NCI-H226 (cell line): ENCODE results near the gene NAT10.
"Not testable (repeated sequence)": the region's sequence is repeated elsewhere in the genome, so short reads cannot be mapped to it uniquely, and the experiment has no call there.

Experiments
- DNase-seq: peaks from one replicate; pipeline ENCODE4 v3.0.0-alpha.2; 2015

NAT10 gene

GRCh38 chr11:34169686-34170085 is 64.3 kb downstream of the NAT10 start:
- DNase-seq, result no peak

DNA sequence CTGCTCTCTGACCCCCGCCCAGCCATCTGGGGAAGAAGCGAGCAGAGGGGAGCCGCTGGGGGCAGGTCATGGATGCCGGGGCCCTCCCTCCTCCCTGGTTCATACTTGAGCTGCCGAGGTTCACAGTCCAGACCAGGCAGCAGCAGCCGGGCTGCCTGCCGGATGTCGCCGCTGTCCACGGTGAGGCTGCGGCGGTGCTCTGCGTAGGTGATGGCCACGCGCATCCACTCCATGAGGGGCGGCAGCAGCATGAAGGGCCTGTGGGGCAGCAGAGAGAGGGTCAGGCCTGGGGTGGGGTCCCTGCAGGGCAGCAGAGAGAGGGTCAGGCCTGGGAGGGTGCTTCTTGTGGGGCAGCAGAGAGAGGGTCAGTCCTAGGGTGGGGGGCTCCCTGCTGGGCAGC is 67.6 kb downstream of the NAT10 start:
- no peak for DNase-seq

DNA sequence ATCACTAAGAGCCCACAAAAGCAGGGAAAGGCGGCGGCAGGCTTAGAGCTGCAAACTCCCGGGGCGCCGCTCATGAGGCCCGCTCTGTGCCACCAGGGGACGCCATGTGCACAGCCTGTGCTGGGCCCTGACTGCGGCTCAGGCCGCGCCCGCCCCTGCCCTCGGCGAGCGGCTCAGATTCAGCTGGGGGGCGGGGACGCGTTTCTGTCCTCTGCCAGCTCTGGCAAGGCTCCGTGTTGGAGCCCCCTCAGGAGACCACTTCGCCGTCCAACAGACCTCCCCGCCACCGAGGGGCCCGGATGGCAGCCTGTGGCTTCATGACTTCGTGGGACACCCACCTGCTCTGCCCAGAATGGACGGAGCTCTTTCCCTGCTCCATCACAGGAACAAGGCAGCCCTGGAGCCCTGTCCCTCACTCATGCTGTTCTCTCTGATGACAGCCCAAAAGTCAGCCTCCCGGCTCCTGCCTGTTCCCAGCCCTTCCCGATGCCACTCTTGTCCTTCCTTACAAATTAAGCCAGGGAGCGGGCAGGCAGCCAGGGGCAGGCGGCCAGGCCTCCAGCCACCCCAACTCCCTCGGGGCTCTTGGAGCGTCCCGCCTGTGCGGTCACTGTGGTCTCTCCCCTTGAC is 69.1 kb downstream of the NAT10 start:
- DNase-seq, result peak; percentile 57

GRCh38 chr11:34175284-34176019 is 70.0 kb downstream of the NAT10 start:
- no peak for DNase-seq

- no peak for DNase-seq
Measured at GRCh38 chr11:34176751-34177209, 71.4 kb downstream of the NAT10 start.

DNA sequence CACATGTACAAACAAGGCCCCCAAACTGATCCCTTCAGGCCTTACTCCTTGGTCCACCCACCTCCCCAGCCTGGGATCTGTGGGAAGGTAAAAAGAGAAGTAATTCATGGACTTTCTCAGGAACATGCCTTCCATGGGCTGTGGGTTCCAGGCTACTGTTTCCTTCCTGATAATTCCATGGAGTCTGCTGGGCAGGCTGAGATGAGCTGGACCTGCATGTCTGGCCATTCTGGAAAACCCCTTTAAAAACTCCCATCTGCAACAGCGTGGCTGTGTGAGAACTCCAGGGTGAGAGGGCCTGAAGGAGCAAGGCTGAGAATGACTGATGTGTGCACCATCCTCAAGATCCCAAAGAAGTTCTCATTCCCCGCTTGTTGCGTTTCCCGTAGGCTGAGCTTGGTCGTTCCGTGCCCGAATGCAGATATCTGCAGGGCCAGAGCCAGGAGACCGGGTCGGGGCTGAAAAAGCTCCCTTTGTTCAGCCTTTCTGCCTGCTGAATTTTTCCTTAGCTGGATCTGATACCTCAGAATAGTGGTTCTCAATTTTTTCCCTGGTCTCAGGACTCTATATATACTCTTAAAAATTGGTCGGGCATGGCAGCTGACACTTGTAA is 72.9 kb downstream of the NAT10 start:
- no peak for DNase-seq

DNA sequence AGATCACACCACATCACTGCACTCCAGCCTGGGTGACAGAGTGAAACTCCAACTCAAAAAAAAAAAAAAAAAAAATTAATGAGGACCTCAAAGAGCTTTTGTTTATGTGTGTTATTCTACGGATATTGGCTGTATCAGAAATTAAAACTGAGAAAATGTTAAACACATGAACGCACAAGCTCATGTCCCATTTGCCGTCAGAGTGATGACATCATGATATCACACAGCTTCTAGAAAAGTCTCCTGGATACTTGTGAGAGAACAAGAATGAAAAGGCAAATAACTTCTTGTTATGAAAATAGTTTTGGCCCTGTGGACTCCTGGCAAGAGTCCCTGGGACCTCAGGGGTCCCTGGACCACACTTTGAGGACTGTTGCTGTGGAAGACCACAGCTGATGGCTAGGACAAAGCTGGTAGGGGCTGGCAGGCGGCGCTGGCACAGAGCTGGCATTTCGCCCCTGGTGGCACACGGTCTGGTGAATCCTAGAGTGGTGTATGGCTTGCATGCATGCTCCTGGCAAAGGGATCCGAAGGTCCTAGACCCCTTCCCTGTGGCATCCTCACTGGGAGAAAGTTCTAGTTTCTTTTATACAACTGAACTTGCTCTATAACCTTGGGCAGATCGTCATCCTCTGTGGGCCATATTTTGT is 73.7 kb downstream of the NAT10 start:
- DNase-seq, result no peak

- DNase-seq, result no peak
Measured at GRCh38 chr11:34180040-34180813, 74.8 kb downstream of the NAT10 start.

DNA sequence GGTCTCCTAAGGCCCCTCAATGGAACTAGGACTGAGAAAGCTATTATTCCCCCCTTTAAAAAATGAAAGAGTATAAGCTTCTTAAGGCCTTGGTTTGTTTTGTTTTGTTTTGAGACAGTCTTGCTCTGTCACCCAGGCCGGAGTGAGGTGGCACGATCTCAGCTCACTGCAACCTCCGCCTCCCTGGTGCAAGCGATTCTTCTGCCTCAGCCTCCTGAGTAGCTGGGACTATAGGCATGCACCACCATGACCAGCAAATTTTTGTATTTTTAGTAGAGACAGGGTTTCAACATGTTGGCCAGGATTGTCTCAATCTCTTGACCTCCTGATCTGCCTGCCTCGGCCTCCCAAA is 75.4 kb downstream of the NAT10 start:
- not testable (repeated sequence) for DNase-seq

GRCh38 chr11:34181251-34181650 is 75.8 kb downstream of the NAT10 start:
- DNase-seq, result no peak

DNA sequence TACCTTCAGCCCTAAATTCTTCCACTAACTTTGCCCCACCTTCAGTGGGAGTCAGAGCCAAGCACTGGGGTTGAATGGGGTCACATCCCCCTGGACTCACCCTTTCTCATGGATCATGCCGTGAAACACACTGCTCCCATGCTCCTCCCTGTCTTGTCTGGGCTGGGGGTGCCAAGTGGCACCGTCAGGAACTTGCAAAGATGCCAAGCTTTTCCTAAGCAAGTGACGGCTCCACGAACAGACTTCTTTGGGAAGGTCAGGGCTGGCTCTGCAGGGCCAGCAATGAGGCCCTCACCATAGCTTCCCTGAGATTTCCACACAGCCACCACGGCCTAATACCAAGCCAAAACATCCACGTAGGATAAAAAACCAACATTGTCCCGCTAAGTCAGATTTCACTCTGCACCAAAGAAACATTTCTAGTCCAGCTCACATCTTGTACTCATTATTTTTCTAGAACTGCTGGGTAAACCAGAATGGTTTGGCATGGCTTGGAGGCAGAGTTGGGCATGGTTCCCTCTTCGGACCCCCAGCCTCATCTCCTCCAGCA is 76.5 kb downstream of the NAT10 start:
- DNase-seq, result no peak

GRCh38 chr11:34182425-34182824 is 77.0 kb downstream of the NAT10 start:
- DNase-seq, result no peak

DNA sequence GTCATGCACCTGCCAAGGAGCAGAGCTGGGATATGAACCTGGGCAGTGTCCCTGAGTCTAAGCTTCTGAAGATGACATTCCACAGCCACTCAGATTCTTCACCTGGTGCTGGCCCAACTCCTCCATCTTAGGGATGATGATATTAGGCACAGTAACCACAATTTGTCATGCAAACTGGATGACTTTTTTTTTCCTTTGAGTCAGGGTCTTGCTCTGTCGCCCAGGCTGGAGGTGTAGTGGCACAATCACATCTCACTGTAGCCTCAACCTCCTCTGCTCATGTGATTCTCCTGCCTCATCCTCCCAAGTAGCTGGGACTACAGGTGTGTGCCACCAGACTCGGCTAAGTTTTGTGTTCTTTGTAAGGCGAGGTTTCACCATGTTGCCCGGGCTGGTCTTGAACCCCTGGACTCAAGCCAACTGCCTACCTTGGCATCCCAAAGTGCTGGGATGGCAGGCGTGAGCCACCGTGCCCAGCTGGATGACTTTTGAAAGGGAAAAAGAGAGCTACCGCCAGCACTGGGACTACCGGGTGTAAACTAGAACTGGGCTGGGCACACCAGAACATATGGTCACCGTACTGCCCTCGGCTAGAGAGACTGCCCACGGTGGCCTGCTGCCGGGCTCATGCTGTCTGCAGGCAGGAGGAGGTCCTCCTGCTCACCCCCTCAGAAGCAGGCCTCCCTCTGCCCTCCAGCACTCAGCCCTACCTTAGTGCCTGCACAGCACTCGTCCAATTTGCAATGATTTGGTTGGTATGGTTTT is 77.7 kb downstream of the NAT10 start:
- DNase-seq, result no peak

- no peak for DNase-seq
Measured at GRCh38 chr11:34183848-34184391, 78.5 kb downstream of the NAT10 start.

GRCh38 chr11:34184505-34185015 is 79.1 kb downstream of the NAT10 start:
- DNase-seq, result no peak

- DNase-seq, result no peak
Measured at GRCh38 chr11:34185926-34186841, 80.8 kb downstream of the NAT10 start.

DNA sequence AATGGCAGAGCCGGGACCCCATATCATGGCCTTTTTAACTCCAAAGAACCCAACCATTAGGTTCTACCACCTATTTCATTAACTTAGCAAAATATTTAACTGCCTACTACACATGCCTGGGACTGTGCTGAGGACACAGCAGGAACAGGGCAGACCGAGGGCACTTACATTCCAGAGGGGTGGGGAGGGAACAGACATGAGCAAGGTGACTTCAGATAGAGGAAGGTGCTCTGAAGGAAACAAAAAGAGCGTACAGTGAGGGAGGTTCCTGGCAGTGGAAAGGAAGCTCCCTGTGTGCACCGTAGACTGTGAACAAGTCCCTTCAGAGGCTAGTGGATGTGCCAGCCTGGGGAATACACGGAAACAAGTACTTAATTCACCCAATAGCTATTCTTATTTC is 82.8 kb downstream of the NAT10 start:
- no peak for DNase-seq

GRCh38 chr11:34189191-34189590 is 83.8 kb downstream of the NAT10 start:
- DNase-seq, result no peak

DNA sequence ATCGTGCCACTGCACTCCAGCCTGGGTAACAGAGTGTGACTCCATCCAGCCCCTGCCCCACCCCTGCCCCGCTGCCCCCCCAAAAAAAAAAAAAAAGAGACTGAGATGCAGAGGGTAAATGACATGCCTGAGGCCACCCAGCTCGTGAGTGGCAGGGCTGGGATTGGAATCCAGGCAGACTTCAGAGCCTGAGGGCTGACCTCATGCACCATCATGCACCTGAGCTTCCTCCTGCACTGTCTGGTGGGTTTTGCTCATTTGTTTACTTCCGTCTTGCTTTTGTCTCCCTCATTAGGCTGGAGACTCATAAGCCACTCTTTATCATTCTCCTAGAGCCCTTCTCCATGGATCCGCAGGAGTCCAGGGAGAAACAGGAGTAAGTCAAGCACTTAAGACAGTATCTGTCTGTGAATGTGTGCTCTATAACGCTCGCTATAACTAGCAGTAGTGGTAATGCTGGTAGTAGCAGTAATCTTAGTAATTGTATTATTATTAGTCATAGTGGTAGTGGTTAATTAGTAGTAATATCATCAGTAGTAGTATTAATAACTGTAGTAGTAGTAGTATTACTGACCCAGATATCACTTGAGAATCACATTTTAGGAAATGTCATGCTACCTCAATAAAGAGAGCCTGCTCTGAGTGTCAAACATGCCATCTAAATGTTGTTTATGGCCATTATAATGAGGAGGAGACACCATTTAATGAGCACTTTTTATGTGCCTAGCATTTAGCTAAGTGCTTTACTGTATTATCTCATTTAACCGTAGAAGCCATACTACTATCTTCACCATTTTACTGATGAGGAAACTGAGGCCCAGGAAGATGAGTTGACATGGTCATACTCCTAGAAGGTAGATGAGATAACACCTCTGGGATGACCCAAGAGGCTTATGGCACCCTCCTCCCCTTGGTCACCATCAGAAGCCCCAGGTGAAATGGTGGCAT is 85.0 kb downstream of the NAT10 start:
- DNase-seq, result no peak
